ENCODE measurements around the gene MLLT6. TPM values are rescaled to one million over a fixed set of nuclear protein-coding genes. Genes with fewer than 3 reads are reported as not detected.

The MLLT6 gene
- total and polyA plus RNA-seq, 2 of the 13 experiments (the other 11 are each of a cell fraction or from before 2014, with no cell fraction given) = 50.7 to 69.5 TPM

DNA sequence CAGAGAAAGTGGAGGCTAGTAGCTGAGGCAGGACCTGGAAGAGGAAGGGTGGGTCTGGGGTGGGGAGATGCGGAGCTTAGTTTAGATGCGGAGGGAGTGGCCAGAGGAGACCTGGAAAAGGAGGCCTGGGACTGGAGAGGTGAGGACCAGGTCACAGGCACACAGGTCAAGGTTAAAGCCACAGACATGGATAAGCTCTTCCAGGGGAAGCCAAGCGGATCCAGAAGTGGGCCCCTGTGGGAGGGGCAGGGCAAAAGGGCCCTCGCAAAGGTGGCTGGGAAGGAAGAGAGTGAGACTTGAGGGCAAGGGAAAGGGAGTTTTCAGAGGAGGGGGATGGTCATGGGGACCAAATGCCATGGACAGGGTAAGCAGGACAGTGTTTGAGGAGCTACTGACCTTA lies 13.9 kb upstream of the MLLT6 start (continued):
- no peak for TF ChIP-seq ZNF136 (CRISPR knock-in tag; IDR thresholded peaks at IDR 0.05; ENCODE audit: low read depth)
- TF ChIP-seq ZNF788 (CRISPR knock-in tag; IDR thresholded peaks at IDR 0.05; ENCODE audit: borderline replicate concordance) = peak; percentile 64; the same call in 1 of the 2 replicates
- peak; percentile 49; the same call in 1 of the 2 replicates for TF ChIP-seq ZNF296 (CRISPR knock-in tag; conservative IDR thresholded peaks at IDR 0.05)
- peak; percentile 59 for TF ChIP-seq SAP130 (CRISPR knock-in tag; IDR thresholded peaks at IDR 0.05; ENCODE audit: low read depth)
- TF ChIP-seq KLF15 (CRISPR knock-in tag; IDR thresholded peaks at IDR 0.05; ENCODE audit: borderline replicate concordance) = no peak
- peak; percentile 80 for TF ChIP-seq GATAD2A (CRISPR knock-in tag; IDR thresholded peaks at IDR 0.05)
- TF ChIP-seq NCOA2 (CRISPR knock-in tag; IDR thresholded peaks at IDR 0.05) = peak; percentile 83
- peak; percentile 30; the same call in 1 of the 2 replicates for TF ChIP-seq ZNF205 (CRISPR knock-in tag; IDR thresholded peaks at IDR 0.05)
- 0 out of 2 replicates have a peak, but pooled peaks have one; percentile 43 for TF ChIP-seq MTA1 (CRISPR knock-in tag; IDR thresholded peaks at IDR 0.05; ENCODE audit: borderline replicate concordance)
- TF ChIP-seq FOXA3 (CRISPR knock-in tag; IDR thresholded peaks at IDR 0.05) = peak; percentile 53
- TF ChIP-seq ZNF570 (CRISPR knock-in tag; IDR thresholded peaks at IDR 0.05; ENCODE audit: borderline replicate concordance) = no peak
- TF ChIP-seq ELF3 (CRISPR knock-in tag; IDR thresholded peaks at IDR 0.05) = peak; percentile 30; the same call in 1 of the 2 replicates
- peak; percentile 56 for TF ChIP-seq ZNF574 (CRISPR knock-in tag; IDR thresholded peaks at IDR 0.05)
- peak; percentile 39; the same call in 1 of the 2 replicates for TF ChIP-seq CREM (IDR thresholded peaks at IDR 0.05)
- TF ChIP-seq CREM (CRISPR knock-in tag; IDR thresholded peaks at IDR 0.05) = no peak
- TF ChIP-seq CBX5 (CRISPR knock-in tag; IDR thresholded peaks at IDR 0.05; ENCODE audit: borderline replicate concordance) = peak; percentile 23; the same call in 1 of the 2 replicates
- TF ChIP-seq SP1 (IDR thresholded peaks at IDR 0.05) = no peak
- TF ChIP-seq SP1 (CRISPR knock-in tag; IDR thresholded peaks at IDR 0.05) = peak; percentile 32; the same call in 1 of the 2 replicates
- TF ChIP-seq KDM4B (CRISPR knock-in tag; IDR thresholded peaks at IDR 0.05) = no peak
- TF ChIP-seq NR2F2 (IDR thresholded peaks at IDR 0.05; ENCODE audit: borderline replicate concordance, low read depth) = peak; percentile 88
- no peak for TF ChIP-seq ZNF407 (CRISPR knock-in tag; IDR thresholded peaks at IDR 0.05; ENCODE audit: not compliant biosample characterization)

Measured in HepG2 (cell line).